Embryonic facial prominence (tissue), 1 donor: Measurements from ENCODE around the gene CHMP6.
A peak's percentile ranks its signal among the peaks of the same experiment; 100 is the strongest.
"Not testable (repeated sequence)": the region's sequence is repeated elsewhere in the genome, so short reads cannot be mapped to it uniquely, and the experiment has no call there.

ENCODE experiments used
- DNase-seq: peaks from one replicate; pipeline ENCODE4 v3.0.0-alpha.2; 2016; ENCODE audit errors: extremely low spot score

The CHMP6 gene

DNA sequence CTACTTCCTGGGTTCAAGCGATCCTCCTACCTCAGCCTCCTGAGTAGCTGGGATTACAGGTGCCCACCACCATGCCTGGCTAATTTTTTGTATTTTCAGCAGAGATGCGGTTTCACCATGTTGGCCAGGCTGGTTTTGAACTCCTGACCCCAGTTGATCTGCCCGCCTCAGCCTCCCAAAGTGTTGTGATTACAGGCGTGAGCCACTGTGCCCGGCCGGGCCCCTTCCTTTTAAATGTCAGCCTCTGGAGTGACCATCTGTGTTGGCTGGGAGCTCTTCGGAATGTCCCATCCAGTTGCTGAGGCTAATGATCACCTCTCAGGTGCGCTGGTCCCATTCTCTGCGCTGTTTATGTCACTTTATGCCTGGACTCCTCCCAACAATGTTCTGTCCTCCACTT, 38.7 kb downstream of the CHMP6 start:
- not testable (repeated sequence) for DNase-seq

DNA sequence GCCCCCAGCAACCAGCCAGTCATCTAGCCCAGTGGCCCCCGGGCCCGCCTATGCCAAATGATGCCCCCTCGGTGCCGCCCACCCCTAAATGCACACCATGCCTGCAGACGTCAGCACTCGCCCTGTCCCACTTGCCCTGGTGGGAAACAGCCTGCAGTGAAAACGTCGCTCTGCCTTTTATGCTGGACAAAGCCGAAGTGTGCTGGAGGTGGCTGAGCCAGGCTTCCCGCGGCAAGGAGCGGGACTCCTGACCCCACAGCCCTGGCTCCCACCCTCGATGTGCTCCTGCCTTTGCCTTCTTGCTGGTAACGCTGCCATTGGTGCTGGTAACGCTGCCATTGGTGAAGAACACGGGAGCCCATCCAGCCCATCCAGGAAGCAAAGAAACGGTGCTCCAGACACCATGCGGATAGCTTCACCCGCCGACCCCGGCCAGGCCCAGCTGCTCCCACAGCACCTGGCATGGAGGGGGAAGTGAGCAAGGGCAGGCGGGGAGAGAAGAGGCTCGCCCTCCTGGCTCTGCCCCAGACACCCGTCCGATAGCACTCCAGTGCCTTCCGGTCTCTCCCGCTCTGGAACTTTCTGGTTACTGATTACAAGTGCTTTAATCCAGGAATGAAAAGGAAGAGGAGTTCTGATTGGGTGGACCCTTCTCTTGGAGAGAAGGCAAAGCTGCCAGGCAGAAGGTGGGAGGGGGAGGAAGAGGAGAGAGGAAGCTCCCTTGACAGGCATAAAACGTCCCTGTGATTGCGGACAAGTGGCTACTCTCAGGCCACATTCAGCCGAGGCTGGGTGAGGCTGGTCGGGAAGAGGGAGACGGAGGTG, 39.3 kb downstream of the CHMP6 start:
- DNase-seq = no peak

DNA sequence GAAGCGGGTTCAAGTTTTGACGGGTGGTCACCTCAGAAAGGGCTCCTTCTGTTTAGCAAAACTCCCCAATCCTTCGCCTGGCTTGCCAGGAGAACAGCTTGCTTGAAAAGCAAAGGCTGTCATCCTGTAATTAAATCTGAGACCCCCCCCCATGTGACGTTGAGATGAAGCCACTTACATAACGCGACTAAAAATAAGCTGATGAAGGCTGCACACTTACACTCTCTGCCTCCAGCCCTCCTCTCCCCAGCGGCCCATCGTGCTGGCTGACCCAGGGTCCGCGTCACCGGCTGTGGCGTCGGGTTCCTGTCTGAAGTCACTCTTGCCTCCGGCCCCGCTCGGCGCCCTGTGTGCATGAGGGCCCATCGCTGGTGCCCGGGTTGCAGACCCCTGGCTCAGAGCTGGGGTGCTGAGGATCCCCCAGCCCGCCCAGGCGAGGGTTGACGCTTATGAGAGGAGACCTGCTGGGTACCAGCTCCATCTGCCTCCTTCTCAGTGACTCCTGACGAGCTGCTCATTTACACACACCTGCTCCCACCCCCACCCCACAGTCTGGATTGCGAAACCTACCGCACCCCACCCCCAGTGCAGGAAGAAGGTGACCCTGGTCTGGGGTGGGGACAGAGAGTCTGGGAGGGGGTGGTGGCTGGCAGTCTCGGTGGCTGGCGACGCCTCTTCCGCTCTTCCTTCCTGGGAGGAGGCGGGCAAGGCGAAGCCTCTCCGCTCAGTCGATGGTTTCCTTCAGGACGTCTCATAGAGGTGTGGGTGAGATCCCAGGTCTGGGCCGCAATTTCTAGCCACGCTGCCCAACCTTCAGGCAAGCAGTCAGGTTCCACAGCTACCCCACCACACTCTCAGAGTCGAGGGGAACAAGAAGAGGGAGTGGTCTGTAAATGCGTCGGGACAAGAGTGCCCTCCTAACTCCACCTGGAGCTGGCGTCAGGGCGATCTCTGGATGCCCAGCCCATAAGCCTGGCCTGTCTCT, 40.2 kb downstream of the CHMP6 start:
- DNase-seq = no peak

DNA sequence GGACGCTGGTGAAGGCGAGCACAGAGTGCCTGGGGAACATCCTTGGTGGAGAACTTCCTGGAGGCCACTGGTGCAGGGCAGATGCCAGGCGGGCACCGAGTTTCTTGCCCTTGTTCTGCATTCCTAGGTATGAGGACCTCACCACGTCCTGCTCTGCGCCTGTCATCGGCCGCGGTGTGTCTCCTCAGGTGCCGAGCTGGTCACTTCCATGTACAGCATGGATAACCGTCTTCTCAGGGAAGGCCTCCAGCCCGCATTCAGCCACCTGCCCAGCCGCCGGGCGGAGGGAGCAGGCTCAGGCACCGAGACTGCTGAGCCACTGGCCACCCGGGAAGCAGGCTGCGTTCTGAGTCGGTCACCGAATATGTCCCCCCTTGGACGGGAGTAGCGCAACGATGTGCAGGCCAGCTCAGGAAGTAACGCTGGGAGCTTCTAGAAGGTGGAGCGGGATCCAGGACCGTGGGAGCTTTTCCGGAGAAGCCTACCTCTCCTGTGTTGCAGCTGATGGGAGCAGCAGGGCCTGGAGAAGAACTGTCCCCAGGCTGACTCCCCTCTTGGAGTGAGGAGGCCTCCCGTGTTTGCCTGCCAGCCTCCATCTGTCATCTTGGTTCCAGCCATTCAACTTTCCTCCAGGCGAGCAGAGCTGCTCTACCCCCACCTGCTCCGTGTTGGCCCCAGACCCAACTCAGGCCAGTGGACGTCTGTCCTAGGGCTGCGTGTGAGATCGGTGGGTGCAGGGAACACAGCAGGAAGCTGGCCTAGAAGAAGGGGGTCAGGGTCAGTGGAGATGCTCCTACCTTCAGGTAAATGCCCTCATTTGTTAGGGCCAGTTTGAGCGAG, 41.2 kb downstream of the CHMP6 start:
- no peak for DNase-seq

DNA sequence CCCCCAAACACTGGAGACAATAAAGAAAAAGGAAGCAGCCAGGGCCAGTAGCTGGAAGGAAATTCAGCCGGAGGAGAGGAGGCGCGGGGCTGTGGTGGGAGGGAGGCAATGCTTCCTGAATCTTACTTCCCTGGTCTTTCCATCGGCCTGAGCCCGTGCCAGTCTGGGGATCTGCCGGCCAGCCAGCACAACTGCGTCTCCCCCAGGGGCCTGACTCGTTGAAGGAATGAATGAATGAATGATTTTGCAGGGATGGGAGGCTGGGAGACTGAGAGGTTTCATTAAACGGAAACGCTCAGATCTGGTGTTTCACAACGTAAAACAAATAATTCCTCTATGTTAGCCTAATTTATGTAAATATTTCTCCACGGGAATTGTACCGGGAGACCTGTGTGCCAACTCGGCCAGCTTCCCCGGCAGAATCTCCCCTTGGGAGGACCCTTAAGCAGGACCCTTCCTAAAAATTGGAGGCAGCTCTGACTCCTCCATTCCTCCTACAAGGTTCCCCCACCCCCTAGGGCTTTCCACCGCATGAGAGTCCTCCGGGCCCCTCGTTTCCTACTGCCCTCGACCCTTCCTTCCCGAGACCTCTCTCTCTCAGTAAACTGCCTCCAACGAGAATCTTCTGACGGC, 42.0 kb downstream of the CHMP6 start:
- DNase-seq = no peak

DNA sequence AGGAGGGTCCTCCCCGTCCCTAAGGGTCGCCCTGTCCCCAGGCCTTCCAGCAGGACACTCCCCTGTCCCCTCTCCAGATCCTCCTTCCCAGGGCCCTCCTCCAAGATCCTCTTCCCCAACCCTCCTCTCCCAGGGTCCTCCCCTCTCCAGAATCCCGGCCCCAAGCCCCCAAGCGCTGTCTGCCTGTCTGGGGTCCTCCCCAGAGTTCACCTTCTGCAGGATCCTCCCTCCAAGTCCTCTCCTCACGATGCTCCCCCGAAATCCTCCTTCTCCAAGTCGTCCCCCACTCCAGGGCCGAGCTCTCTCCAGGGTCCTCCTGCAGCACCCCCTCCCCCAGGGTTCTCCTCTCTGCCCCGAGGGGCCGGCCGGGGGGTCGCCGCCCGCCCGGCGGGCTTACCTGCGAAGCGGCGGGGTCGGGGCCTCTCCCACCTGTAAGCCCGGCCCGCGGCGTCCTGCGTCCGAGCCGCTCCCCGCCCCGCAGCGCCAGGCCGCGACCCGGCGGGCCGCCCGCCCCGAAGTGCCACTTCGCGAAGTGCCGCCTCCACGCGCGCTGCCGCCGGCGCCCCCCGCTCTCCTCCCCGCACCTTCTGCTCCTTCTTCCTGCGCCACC, 42.6 kb downstream of the CHMP6 start:
- DNase-seq = no peak

DNA sequence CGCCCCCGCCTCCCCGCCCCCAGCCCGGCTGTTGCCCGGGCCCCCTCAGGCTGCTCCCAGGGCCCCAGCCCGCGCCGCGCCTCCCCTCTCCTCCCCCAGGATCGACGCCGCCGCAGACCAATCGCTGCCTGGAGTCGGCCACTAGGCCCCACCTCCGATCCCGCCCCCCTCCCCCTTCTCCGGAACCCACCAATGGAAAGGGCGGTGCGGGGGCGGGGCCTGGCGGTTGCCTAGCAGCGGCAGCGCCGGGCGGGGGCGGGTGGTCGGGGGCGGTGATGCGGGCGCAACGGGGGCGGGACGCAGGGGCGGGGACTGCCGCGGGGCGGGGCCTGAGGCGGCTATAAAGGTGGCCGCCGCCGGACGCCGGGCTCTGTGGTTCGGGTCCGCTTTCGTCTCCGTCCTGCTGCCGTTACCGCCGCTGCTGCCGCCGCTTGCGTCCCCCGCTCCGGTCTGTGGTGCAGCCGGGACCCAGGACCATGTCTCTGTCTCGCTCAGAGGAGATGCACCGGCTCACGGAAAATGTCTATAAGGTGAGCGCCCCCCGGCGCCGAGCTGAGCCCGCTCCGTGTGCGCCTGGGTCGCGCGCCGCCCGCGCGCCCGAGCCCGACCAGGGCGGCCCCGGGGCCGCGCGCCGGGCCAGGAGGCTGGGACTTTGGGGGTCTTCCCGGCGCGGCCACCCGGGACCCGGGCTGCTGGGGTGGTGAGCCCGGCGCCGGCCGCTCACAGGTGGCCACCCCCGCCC, 43.3 kb downstream of the CHMP6 start, which contains the start of gene BAIAP2:
Gene BAIAP2 (plus strand): TSS at position 373 of the 742 bp plus-strand sequence. CDS start 104 bp downstream, at position 477.
- DNase-seq = peak; percentile 93

DNA sequence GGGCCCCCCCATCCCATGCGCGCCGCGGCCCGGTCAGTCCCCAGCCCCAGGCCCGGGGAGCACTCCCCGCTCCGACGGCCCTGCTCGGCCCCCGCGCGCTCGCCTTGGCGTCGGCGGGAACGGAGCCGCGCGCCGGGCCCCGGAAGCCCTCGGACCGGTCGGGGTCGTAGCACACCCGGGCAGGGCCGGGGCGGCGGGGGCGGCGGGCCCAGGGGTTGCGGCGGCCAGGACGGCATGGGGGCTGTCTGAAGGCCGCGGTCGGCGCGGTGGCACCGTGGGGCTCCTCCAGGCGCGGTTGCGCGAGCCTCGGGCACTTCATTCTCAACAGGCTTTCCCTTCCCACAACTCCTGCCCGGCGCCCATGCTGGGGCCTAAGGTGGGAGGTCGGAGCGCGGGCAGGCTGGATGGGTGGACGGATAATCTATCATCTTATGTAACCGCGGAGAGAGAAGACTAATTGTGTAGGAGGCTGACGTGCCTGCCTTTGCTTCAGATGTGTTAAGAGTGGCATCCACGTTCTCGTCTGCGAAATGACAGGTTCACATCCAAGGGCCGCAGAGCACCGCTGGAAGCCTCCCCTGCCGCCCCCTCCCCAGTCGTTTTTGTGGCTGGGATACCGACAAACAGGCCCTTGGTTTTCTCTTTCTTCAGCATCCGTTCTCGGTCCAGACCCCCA, 44.0 kb downstream of the CHMP6 start:
- DNase-seq = no peak

DNA sequence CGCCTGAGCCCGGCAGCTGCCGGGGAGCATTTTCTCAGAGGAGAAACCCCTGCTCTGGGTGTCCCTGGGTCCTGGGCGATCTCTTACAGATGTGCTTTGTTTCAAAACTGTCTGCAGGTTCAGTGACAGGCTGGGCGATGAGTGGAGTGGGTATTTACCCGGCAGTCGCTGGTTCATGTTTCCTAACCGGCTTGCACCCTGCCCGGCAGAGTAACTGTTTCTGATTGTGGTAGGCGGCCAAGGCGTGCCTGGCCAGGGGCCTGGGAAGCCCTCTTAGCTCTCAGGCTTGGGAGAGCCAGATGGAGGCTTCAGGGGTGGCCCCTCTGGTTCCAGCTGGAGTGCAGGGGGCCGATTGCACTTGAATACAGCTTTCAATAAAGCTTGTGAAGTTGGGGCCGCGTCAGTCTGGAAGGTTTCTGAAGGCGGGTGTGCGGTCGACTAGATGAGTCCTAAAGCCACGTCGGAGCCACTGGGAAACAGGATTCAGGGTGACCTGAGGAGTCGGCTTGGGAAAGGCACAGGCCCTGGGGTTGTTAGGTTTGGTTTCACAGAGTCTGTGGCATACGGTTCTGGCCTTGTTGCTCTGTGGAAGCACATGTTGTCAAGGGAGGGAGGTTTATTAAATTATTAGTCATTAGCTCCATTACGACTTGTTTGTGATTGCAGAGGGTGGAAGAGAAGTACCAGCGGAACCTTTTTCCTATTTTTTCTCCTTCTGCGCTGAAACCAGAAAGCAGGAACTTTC, 44.7 kb downstream of the CHMP6 start:
- DNase-seq = no peak

DNA sequence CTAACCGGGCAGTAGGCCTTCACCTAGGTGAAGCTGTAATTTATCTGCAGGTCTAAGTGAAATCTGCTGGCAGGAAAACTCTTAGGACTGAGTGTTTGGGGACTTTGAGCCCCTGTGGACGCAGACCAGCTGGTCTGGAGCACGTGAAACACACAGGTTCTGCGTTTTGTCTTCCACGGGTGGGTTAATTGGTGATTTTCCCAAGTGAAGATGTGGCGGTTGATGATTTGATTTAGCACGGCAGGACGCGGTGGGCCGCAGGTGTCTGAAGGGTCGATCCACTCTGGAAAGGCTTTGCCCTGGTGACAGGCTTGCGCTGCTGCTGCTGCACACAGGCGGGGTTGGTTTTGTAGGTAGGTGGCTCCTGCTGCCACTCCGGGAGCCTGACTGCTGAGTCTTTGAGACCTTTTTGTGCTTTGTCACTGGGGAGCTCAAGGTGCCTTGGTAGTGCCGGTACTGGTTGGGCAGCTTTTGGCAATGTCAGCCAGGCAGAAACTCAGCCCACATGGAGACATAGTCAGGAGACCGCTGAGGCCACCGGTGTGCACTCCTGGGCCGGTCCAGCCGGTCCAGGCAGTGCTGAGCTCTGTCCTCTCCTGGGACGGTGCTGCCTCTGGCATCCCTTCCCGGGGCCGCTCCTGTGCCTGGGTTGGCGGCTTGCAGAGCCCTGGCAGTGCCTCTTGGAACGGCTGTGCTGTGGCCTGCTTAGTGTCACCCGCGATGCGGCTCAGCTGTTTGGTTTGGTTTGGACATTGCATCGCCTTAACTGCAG, 45.6 kb downstream of the CHMP6 start:
- DNase-seq = no peak

DNA sequence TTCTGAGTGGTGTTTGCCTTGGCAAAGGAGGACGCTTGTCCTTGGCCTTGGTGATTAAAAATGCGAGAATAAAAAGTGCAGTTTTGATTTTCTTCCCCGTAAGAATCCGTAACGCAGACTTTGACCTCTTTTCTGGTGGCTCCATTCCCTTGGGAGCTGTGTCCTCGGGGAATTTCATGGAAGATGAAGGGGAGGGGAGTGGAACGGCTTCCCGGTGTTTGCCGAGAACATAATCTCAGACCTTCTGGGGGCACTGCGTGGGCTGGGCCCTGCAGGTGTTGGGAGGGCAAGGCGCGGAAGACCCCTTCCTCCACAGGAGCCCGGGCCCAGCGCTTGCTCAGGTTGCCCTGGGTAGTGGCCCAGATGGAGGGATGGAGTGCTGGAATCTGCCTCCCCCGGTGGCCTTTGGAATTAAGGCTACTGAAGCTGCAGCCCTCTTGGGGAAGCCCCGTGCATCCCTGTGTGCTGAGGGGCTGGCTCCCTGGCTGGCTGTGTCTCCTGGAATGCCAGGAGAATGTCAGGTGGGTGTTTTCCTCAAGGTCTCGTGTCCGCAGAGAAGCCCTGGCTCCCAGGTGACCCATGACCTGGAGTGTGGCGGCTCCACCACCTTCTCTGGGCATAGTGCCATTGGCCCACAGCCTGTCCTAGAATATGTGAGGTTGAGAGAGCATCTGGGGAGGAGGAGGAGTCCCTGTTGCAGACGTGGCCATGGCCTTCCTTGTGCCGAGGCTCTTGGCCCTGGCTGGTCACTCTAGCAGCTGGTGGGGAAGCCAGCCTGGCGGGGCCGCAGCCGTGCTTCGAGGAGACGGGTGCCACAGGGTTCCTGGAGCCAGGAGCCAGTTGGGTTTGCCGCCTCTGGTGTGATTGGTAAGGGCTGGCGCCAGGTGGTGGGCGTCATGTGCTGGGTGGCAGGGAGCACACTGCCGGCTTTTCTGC, 46.4 kb downstream of the CHMP6 start:
- DNase-seq = no peak

DNA sequence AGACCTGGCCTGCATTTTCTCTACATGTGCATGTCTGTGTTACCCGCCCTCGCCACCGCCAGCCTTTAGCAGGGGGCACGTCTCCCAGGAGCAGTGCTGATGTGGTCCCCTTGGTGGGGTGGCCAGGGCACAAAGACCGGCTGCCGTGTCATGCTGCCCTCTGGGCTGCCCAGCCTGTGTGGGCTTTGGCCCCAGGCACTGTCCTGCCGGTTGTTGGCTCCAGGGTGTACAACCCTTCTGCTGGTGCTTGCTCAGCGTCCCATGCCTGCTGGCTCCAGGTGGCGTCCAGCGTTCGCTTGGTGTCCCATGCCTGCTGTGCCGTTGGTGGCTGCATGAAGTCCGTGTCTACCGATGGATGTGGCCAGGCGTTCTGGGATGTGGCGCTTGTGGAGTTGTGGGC, 47.5 kb downstream of the CHMP6 start:
- no peak for DNase-seq

DNA sequence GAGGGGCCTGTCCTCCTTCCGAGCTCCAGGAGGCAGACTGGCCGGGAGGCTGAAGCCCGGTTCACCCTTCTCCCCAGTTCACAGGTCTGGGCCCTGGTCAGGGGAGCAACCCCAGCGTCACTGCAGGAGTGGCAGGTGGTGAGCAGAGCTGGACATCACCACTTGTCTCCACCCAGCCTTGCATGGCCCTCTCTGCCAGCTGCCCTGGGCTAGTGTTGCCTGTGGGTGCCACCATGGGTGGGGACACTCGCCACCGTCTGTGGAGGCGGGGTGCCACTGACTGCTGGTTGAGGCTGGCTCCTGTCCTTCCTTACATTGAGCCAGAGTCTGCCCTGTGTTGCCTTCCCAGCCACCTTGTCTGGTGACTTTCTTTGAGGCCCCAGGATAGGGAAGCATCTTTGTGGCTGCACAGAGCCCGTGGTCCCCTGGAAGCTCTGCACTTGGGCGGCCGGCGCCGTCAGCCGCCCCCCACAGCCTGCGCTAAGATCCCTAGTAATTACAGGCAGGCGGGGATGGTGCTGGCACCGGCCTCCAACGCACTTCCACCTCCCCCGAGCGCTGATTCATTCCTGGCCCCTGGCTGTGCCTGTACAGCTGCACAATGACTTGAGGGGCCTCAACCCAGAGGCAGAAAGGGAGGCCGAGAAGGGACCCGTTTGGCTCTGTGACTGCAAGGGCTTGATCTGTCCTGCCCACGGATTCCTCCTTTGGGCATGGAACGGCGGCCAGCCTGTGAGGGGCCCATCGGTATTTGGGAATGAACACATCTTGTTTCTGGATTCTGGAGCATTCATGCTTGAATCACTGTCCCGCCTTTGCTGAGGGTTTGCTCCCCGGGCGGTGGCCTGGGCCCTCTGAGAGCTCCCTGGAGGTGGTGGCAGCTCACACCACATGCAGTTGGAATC, 48.5 kb downstream of the CHMP6 start:
- no peak for DNase-seq

DNA sequence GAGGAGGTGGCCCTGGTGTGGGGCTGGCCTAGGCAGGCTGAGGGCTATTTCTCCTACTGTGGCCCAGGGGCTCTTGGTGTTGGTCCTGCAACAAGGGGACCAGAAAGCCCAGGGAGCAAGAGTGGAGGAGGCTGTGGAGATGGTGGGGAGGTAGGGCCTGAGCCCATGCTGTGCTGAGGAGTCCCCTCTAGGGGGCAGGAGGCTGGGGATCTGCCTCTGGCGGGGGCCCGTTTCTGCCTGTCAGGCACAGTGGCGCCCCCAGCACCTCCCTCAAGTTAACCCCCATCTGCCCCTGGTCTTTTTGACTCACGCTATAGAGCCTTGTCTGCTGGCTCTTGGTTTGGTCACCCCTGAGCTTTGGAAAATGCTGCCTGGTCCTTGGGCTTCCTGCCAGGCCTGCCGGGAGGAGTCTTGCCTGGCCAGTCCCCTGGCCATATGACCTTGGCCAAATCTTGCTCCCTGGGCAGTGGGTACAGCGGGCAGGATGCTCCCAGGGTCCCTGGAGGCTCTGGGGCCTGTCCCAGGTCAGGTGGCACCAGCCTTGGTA, 49.2 kb downstream of the CHMP6 start:
- DNase-seq = no peak

DNA sequence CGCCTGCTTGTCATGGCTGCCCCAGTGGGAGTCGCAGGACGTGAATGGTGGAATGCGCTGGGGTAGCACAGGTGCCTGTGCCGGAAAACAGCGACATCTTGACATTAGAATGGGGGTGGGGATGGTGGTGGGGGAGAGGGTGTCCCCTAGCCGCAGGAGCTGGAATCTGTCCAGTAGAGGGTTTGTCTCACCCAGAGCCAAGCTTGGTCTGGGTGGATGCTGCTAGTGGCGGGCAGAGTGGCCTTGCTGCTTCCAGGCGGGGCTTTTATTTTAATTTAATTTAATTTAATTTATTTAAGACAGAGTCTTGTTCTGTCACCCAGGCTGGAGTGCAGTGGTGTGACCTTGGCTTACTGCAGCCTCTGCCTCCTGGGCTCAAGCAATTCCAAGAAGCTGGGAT, 51.0 kb downstream of the CHMP6 start:
- DNase-seq = no peak
